VCaP (cell line): Measurements from ENCODE around the gene ZHX3.

ENCODE experiments used
- H3K27ac ChIP-seq: fragments of 450-650 bp; 2 replicates; pipeline ENCODE4 v1.5.1; 2017
- CTCF ChIP-seq: fragments of 450-650 bp; conservative IDR thresholded peaks from 2 replicates; pipeline ENCODE4 v1.5.1; 2017; ENCODE audit warnings: mild to moderate bottlenecking, moderate library complexity

The ZHX3 gene

DNA sequence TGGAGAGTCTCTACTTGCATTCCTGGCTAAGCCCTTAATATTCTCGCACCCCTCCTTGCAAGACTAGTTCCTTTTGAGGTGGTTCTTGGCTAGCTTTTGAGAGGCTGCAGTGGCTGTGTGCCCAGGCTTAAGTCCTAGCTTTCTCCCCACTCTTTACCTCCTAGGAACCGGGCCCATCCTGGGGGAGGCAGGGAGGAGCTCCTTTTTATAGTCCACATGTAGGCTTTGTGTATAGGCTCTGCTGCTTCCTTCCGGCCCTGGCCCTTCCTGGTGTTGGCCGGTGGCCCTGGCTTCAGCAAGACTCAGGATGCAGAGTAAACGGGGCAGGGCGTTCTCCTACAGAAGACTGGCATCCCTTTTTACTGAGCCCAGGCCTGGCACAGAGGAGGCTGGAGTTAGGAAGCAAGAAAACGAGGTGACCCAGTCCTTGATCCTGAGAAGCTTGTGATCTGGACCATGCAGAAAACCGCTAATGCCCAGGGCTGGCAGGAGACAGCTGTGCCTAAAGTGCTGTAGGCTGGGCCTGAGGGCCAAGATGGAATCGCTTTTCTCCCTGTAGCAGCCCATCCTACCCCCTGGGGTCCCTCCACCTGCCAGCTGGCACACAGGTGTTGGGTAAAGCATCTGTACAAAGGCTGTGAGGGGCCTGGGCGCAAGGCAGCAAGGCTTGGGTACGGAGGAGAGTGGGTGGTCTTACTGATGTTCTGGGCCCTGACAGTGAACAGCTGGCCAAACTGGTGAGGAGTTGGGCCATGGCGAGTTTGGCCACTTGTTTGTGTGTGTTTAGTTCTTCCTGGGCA, 171.5 kb downstream of the ZHX3 start:
- H3K27ac ChIP-seq: peak overlapping the region; percentile 29; the same call in 1 of the 2 replicates
- no peak for TF ChIP-seq CTCF

DNA sequence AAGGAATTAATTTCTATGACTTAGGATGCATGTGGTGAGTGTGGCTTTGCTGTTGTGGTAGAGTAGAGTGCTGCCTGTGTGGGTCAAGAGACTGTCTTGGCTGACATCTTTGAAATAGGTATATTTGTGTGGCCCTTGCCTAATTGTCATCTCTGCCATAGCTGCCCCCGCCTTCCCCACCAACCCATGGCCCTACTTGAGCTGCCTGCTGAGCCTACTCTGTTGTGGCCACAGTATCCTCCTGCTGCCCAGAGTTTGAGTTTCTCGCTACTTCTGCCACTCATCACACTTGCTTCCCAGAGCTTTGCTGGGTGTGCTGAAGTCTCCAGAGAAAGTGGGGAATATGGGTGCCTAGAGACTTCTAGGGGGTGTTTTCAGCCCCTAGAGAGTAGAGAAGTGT, 172.2 kb downstream of the ZHX3 start:
- no peak for TF ChIP-seq CTCF
- peak overlapping the region; percentile 29; the same call in 1 of the 2 replicates for H3K27ac ChIP-seq

DNA sequence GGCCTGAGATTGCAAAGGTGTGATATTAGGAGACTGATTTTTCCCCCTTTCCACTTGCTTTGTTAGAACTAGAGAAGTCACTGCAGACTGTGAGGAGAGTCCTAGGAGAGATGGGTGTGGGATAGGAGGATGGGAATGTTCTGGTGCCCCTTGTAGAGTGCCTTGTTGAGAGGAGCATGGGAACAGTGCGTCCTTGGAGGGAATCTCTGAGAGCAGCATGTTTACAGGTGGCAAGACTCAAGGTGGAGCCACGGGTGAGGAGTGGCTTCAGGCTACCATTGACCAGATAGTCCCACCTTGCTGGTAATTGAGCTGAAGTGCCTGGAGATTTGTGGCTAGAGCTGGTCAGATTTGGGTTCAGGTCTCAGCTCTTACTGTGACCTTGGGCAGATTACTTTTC, 174.2 kb downstream of the ZHX3 start:
- H3K27ac ChIP-seq: no peak overlapping the region
- no peak for TF ChIP-seq CTCF

GRCh38 chr20:41142919-41143318, 174.6 kb downstream of the ZHX3 start:
- TF ChIP-seq CTCF: no peak
- no peak overlapping the region; the same call in 1 of the 2 replicates for H3K27ac ChIP-seq

GRCh38 chr20:41142245-41142644, 175.3 kb downstream of the ZHX3 start:
- TF ChIP-seq CTCF: no peak
- peak overlapping the region; percentile 6; the same call in 1 of the 2 replicates for H3K27ac ChIP-seq

DNA sequence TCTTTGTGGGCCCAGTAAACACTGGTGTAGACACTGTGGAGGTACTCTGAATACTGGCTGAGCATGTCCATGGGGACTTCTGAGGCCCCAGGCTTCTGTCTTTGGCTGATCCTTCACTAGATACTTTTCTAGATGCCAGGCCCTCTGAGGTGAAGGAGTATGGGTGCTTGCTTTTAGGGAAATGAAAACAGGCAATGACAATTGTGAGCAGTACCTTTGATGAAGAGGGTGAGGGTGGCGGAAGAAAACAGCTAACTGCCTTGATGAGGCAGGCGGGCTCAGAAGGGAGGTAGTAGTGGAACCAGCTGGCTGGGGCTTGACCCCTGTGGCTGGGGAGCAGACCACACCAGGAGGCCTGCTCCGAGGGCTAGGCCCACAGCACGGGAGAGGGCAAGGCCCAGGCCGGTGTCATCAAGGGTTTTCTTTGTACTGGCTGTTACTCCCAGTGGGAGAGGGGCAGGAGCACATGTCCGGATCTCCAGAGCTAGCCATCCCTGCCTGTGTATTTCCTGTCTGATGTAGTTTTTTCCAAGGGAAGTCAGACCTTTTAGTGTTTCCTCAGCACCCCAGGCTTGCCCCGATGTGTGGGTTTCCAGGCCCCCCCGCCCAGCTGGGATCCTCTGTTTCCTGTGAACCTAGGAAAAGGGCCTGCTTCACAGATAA, 176.2 kb downstream of the ZHX3 start:
- TF ChIP-seq CTCF: no peak
- no peak overlapping the region for H3K27ac ChIP-seq

- no peak for TF ChIP-seq CTCF
- no peak overlapping the region for H3K27ac ChIP-seq
Measured at GRCh38 chr20:41140226-41141133, 177.1 kb downstream of the ZHX3 start.
